Urinary bladder (tissue), 4 donors: Measurements from ENCODE around the gene SOCS1. TPM values are rescaled to one million over a fixed set of nuclear protein-coding genes. Genes with fewer than 3 reads are reported as not detected.

ENCODE experiments used
- DNase-seq: peaks from one replicate; pipeline ENCODE4 v3.0.0-alpha.2; 2015; ENCODE audit errors: extremely low spot score
- H3K27ac ChIP-seq: one replicate; pipeline ENCODE4 v1.5.1; 2013; ENCODE audit warnings: low read depth, mild to moderate bottlenecking, moderate library complexity
- H3K36me3 ChIP-seq: one replicate; pipeline ENCODE4 v1.6.1; 2013; ENCODE audit warnings: mild to moderate bottlenecking, moderate library complexity; ENCODE audit not compliant: insufficient read depth
- H3K4me1 ChIP-seq: one replicate; pipeline ENCODE4 v1.6.1; 2013; ENCODE audit warnings: mild to moderate bottlenecking, moderate library complexity; ENCODE audit not compliant: insufficient read depth
- H3K4me3 ChIP-seq: one replicate; pipeline ENCODE4 v1.5.1; 2013; ENCODE audit warnings: low read depth, low read length
- WGBS: extraction: QIAGEN DNeasy Blood & Tissue Kit; methylation state at CpG from one replicate; pipeline ENCODE4 v1.1.7; 2013; 5-methylcytosine and 5-hydroxymethylcytosine counted together
- polyA plus RNA-seq: library from polyadenylated mRNA; stranded (reverse); fragments of 200-250 nt; gene quantifications from one replicate; pipeline ENCODE4 v1.2.3, GENCODE V29; 2013
- total RNA-seq: library from RNA; depleted of rRNA; stranded (reverse); fragments of >200 nt; gene quantifications from one replicate; pipeline ENCODE4 v1.2.3, GENCODE V29; 2014
- donor health status: healthy with polysubstance abuse.
- donor health status: healthy.

Gene SOCS1
- total and polyA plus RNA-seq, 2 donors: 6.9 to 15.0 TPM

- no peak for DNase-seq
- no peak overlapping the region for H3K4me3 ChIP-seq
- WGBS: 95% methylated on average over 15 of the region's 15 CpGs
- no peaks in the 10 kb centered on the region for H3K36me3 ChIP-seq
- no peak overlapping the region for H3K27ac ChIP-seq
- no peaks in the 10 kb centered on the region for H3K4me1 ChIP-seq
Measured at GRCh38 chr16:11238272-11239202, 17.5 kb downstream of the SOCS1 start.

- no peak overlapping the region for H3K27ac ChIP-seq
Measured at GRCh38 chr16:11236461-11237254, 19.3 kb downstream of the SOCS1 start.

GRCh38 chr16:11235703-11235991 is 20.4 kb downstream of the SOCS1 start:
- Histone ChIP-seq H3K4me3 (no peak overlapping the region), H3K4me1 (no peaks in the 10 kb centered on the region), H3K36me3 (no peaks in the 10 kb centered on the region), H3K27ac (no peak overlapping the region)
- WGBS: 90% methylated on average over 5 of the region's 5 CpGs
- DNase-seq: no peak

More at GRCh38 chr16:11236461-11237254, 19.3 kb downstream of the SOCS1 start:
- no peaks in the 10 kb centered on the region for H3K36me3 ChIP-seq
- WGBS: 86% methylated on average over 10 of the region's 10 CpGs
- H3K4me3 ChIP-seq: no peak overlapping the region
- no peak for DNase-seq
- H3K4me1 ChIP-seq: no peaks in the 10 kb centered on the region

GRCh38 chr16:11234884-11235702 is 20.9 kb downstream of the SOCS1 start:
- Histone ChIP-seq H3K4me3 (no peak overlapping the region), H3K4me1 (no peaks in the 10 kb centered on the region), H3K27ac (no peak overlapping the region), H3K36me3 (no peaks in the 10 kb centered on the region)
- DNase-seq: no peak
- 91% methylated on average over 13 of the region's 13 CpGs for WGBS

GRCh38 chr16:11233727-11234376 is 22.2 kb downstream of the SOCS1 start:
- 84% methylated on average over 8 of the region's 8 CpGs for WGBS
- Histone ChIP-seq H3K27ac (no peak overlapping the region), H3K36me3 (no peaks in the 10 kb centered on the region), H3K4me1 (no peaks in the 10 kb centered on the region), H3K4me3 (no peak overlapping the region)
- no peak for DNase-seq

- WGBS: 51% methylated on average over 35 of the region's 35 CpGs
- H3K4me3 ChIP-seq: no peak overlapping the region
- DNase-seq: no peak
Measured at GRCh38 chr16:11232852-11233726, 22.9 kb downstream of the SOCS1 start.

GRCh38 chr16:11232302-11232851 is 23.6 kb downstream of the SOCS1 start:
- Histone ChIP-seq H3K4me1 (no peaks in the 10 kb centered on the region), H3K36me3 (no peaks in the 10 kb centered on the region), H3K27ac (no peak overlapping the region), H3K4me3 (no peak overlapping the region)
- WGBS: 91% methylated on average over 2 of the region's 3 CpGs
- no peak for DNase-seq

More at GRCh38 chr16:11232852-11233726, 22.9 kb downstream of the SOCS1 start:
- H3K36me3 ChIP-seq: no peaks in the 10 kb centered on the region
- peak overlapping the region; percentile 48 for H3K27ac ChIP-seq
- H3K4me1 ChIP-seq: no peaks in the 10 kb centered on the region

- no peak overlapping the region for H3K27ac ChIP-seq
- 75% methylated on average over 10 of the region's 10 CpGs for WGBS
- no peak overlapping the region for H3K4me3 ChIP-seq
- no peaks in the 10 kb centered on the region for H3K36me3 ChIP-seq
- DNase-seq: no peak
- H3K4me1 ChIP-seq: no peaks in the 10 kb centered on the region
Measured at GRCh38 chr16:11231367-11231970, 24.5 kb downstream of the SOCS1 start.

- no peaks in the 10 kb centered on the region for H3K4me1 ChIP-seq
- no peak overlapping the region for H3K4me3 ChIP-seq
- 80% methylated on average over 4 of the region's 4 CpGs for WGBS
- H3K27ac ChIP-seq: no peak overlapping the region
- no peak for DNase-seq
- no peaks in the 10 kb centered on the region for H3K36me3 ChIP-seq
Measured at GRCh38 chr16:11229906-11230305, 26.1 kb downstream of the SOCS1 start.

GRCh38 chr16:11229432-11229831 is 26.6 kb downstream of the SOCS1 start:
- 79% methylated on average over 5 of the region's 5 CpGs for WGBS
- no peak overlapping the region for H3K27ac ChIP-seq
- no peak overlapping the region for H3K4me3 ChIP-seq

GRCh38 chr16:11225677-11226549 is 30.1 kb downstream of the SOCS1 start:
- DNase-seq: no peak
- no peaks in the 10 kb centered on the region for H3K4me1 ChIP-seq
- no peaks in the 10 kb centered on the region for H3K36me3 ChIP-seq
- H3K4me3 ChIP-seq: no peak overlapping the region
- WGBS: 85% methylated on average over 18 of the region's 18 CpGs
- H3K27ac ChIP-seq: no peak overlapping the region

More at GRCh38 chr16:11229432-11229831, 26.6 kb downstream of the SOCS1 start:
- H3K4me1 ChIP-seq: no peaks in the 10 kb centered on the region
- no peaks in the 10 kb centered on the region for H3K36me3 ChIP-seq
- DNase-seq: no peak
